HS-27A (cell line): ENCODE measurements around the gene LLCFC1.
"Not testable (repeated sequence)": the region's sequence is repeated elsewhere in the genome, so short reads cannot be mapped to it uniquely, and the experiment has no call there.

Experiments used
- DNase-seq: peaks from one replicate; pipeline ENCODE4 v3.0.0-alpha.2; 2012; ENCODE audit warnings: low read depth, missing footprints

LLCFC1 gene

DNA sequence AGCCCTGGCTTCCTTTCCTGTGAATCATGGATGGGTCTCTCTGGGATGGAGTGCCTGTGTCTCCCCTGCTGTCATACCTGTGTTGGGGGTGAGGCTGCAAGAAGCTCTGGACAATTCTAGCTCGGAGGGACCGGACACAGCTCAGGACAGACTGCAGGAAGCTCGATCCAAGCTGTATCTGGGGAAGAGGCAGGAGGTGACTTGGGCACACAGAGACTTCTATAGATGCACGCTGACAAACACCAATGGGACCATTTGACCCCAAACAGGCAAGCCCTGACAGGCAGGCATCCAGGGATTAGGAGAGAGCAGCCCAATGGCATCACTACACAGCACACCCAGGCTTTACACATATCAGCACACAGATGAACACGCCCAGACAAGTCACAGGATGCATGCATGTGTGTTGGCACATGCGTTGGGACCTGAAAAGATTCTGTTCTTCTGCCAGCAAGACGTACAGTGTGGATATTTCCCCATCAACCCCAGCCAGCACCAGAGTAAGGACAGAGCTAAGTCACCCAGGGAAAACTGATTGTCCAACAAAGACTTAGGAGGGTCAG is 4.5 kb downstream of the LLCFC1 start:
- DNase-seq: no peak

DNA sequence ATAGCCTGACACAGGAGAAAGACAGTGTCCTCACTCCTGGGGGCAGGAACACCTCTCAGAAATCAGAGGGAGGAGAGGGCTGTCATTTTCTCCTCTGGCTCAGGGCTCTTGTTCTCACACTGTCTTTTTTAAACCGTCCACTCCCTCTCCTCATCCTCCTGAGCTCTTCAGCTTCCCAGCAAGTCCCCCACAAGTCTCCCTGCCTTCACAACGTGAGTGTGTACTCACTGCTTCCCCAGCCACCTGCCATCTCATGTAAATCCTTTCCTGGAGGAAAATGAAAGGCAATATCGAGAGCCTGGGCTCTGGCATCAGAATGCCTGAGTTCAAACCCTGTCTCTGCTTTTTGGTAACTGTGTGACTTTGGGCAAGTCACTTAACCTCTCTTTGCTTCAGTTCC is 5.7 kb downstream of the LLCFC1 start:
- DNase-seq: no peak

DNA sequence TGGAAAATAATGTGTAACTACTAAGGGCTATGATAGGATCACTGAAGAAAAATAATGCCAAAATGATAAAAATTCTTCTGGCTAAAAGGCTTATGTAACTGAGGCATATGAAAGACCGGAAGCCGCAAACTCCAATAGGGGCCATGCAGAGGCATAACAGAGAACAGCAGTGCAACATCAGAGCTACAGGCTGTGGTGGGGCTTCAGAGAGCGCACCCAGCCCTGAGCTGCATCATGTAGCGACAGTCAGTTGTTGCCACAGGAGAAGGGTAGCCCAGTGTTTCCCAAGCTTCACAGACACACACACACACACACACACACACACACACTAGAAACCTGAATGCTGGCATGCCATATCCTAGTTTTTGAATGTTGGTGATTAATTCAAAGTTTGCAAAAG is 9.3 kb downstream of the LLCFC1 start:
- no peak for DNase-seq

DNA sequence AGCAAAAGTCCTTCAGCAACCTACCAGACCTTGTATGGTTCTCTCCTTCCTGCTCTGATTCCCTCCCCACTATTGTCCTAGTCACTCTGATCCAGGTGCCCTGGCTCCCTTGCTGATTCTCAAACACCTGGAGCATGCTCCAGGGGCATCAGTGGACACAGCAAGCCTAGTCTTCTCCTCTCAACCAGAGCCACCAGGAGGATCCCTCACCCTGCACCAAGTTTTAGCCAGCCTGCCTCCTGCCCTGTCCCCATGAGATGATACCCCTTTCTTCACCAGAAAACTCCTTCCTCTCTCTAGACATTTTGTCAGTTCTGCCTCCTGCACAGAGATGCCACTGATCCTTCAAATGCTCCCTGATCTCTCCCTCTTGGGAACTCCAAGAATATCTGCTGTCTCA is 11.0 kb downstream of the LLCFC1 start:
- DNase-seq: no peak

DNA sequence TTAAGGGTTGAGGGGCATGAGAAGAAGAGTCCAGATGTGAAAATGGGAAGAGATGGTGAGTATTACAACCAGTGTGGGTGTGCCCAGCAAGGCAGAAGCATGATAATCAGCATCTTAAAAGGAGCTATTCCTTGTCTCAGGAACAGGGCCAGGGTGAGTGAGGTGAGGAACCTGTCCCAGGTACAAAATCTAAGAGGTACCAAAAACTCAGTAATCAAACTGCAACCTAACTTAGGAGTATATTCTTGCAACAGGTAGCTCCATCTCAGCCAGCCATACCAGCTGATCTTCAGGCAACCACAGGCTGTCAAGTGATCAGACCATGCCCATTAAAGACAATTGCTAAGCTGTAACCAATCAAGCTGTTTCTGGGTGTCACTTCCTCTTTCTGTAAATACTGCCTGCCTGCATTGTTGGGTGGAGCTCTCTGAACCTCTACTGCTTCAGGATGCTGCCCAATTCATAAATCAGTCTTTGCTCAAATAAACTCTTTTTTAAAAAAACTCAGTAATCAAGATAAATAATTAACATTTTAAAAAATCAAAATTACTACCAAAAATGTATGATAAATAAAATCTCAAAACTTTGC is 15.5 kb downstream of the LLCFC1 start:
- DNase-seq: no peak

DNA sequence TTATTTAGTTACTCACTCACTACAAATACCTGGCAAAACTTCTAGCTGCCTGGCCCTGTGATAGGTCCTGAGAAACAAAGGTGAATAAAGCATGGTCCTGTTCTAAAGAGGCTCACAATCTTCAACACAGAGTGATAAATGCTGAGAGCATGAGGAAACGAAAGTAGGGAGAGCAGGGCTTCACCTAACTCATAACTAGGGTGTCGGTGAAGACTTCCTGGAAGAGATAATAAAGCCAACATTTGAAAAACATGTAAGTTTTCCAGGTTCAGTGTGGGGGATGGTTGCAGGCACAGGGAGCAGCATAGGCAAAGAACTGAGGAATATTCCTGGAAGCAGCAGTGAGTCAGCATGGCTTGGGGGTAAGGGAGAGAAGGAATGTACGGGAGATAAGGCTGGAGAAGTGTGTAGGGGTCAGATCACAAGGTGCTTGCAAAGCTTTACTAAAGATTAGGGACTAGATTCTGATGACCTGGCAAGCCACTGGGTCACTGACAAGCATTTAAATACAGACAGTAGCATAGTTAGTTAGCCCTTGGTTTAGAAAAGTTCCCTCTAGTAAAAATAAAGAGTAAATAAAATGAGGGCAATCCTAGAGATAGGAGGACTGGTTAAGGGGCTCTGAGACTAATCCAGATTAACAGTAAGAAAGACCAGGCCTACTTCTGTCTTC is 17.8 kb downstream of the LLCFC1 start:
- no peak for DNase-seq

DNA sequence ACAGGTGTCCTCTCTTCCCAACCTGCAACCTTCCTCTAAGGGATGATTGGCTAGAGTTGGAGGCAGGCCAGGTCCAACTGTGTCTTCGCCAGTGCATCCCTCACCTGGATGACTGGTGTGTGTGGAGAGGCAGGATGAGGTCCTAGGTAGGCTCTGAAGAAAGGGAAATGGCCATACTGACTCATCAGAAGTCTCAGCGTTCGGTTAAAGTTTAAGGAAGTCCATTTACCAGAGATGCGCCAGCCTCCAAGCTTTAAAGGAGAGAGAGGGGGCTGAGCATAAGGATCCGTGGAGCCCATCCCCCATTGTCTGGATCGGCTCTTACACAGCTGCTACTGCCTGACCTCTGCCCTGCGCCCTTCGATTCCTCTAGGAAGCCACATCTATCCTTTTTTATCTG is 18.4 kb downstream of the LLCFC1 start:
- no peak for DNase-seq

DNA sequence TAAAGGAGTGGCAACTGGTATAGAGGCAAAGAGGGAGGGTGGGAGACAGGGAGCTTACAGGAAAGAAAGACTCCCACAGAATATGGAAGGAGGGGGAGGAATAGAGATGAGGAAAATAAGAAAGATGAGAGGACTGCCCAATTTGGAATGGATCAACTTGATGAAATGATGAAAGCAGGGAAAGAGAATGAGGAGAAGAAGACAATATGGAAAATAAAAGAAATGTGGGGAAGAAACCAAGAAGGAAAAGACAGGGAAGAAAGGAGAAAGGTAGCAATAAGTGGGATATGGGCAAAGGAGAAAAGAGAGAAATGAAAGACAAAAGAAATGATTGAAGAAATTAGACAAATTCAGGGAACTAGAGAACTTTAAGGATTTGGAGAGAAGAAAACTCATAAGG is 19.9 kb downstream of the LLCFC1 start:
- DNase-seq: no peak

DNA sequence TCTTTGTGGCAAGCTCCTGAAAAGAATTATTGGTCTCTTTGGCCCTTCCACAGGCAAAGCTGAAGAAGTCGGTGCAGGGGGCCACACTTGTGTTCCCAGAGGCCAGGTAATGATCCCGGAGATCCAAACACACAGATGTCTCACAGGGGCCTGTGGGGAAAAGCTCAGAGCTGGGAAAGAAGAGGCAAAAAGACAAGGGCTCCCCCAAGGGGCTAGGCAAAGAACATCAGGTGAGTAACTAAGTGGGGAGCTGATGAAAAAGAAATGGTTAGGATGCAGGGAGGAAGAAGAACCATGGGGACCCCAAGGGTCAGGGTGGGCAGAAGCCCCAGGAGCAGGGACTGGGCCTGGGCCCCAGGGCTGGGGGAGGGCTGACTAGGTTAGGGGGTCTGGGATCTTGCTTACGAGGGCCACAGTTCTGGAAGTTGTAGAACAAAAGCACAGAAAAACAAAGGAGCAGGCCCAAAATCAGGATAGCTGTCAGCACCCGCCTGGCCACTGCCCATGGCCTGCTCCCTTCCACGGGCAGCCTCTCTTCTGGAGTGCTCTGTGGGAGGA is 21.8 kb downstream of the LLCFC1 start:
- DNase-seq: no peak

DNA sequence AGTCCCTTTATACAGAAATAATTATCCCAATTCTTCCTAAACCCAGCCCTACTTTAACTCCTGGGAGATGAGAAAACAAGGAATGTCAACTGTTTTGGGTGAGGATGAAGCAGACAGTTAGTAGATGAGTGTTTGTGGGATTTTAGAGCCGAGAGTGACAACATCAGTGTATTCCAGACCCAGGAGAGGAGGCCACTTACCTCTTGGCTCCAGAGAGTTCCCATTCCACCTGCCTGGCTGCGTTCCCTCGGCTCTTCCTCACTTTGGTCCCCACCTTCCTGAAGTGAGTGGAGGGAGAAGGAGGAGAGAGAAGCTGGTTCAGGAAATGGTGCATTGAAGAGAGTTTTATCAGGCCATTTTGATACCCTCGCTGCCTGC is 22.3 kb downstream of the LLCFC1 start:
- no peak for DNase-seq

DNA sequence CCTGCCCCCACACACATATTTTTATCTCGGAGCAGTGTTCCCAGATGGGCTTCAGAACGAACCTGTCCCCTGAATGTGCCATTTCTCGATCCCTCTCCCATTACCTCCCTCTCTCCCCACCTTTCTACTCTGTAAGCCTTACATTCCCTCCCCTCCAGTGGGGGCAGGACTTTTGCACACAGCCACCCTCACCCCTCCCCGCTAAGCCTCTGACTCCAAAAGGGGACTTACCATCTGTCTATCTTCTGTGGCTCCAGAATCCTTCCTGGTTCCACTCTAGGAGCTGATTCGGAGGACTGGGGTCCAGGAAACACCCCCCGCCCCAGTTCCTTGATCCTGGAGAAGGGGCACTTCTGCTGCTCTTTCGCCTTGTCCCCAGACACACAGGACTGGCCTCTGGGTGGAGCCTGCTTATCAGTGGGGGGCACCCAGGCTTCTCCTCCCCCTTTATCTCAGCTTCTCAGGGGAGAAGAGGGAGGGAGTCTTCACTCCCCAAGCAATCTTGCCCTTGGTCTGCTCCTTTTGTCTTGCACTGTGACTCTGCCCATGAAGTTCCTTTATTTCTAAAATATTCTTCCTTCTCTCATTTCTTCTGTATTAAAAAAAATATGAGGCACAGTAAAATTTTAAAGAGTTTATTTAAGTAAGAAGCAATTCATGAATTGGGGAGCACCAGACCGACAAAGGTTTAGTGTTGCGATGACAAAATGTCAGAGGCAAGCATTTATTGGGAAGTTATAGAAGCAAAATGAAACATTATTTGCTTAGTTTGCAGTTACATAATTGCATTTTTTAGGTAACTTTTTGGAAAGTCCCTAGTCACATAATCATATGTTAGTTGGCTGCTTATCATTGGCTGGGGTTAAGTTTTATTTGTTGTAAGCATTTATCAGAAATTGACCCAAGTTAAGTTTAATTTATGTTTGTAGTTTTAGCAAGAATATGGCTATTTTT is 23.0 kb downstream of the LLCFC1 start, which contains the start of gene KEL:
Gene KEL (minus strand): TSS at position 391 of the 954 bp plus-strand sequence. CDS start 157 bp downstream, at position 234.
- no peak for DNase-seq

DNA sequence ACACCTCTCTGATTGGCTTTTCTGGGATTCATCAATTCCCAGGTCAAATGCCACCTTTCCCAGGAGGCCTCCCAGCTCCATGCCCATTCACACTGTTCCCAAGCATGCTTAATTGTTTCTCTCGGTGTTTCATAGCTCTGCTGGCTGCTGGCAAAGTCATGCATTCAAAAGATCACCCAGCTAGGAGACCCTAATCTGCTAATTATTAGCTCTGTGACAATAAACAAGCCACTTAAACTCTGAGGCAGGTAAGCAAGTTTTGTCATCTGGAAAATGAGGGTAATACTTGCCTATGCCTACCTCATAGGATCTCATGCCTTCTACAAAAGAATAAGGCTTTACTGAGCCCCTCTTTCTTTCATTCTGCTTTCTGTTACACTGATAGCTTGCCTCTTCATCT is 23.7 kb downstream of the LLCFC1 start:
- DNase-seq: no peak

DNA sequence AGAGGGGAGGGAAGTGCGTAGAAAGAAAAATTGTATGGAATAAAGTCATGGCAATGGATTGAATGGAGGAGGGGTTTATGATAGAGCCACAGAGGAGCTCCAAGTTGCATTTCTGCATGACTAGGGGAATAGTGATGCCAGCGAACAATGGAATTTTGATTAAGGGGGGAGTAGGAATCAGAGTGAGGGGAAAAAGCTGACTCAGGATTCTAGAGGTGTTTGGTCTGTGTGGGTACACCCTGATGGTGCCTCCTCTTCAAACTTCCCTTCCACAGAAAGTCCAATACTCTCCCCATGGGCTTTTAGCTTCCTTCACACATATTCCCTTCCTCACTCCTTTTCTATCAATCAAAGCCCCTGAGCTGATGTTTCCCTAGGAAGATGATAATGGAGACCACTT is 24.7 kb downstream of the LLCFC1 start:
- no peak for DNase-seq

DNA sequence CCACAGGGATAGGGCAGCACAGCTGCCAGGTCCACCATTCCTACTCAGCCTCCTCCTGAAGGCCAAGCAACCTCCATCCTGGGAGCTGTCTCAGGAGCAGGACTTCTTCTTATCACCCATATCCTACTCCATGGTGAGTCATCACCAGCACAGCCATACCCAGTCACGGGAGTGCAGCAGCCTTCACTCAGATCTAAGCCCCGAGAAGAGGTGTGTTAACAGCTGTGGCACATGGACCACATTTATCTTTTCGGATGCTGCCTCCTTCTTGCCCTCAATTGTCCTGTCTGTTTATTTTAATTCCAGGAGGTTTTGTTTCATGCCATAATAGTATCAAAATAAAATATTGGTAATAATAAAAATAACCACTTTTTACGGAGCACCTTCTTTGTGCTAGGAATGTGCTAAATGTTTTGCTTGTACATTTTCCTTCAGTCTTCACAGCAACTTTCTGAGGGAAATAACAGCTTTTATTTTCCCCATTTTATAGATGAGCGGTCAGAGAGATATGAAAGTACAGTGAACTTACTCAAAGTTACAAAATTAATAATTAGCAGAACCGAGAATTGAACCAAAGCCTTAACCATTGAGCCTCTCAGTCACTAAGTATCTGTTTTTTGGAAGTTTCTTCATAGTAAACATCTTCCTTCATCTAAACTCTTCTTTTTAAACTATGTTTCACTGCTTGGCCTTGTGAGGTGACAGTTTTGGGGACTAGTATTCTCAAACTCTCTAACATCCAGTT is 25.4 kb downstream of the LLCFC1 start:
- no peak for DNase-seq

DNA sequence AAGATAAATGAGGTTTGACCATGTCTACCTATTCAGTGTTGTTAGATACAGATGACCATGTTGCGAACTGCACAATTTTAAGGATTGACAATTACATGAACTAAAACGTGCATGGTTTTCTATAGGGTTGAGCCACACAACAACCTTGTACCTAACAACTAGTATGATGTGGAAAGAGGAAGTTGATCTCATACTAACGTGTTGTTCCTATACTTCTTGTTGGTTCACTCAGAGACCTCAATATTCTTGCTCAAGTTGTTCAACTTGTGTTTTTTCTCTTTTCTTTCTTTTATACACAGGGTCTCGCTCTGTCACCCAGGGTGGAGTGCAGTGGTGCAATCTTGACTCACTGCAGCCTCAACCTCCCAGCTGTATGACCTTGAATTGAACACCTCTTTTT is 28.9 kb downstream of the LLCFC1 start:
- no peak for DNase-seq

DNA sequence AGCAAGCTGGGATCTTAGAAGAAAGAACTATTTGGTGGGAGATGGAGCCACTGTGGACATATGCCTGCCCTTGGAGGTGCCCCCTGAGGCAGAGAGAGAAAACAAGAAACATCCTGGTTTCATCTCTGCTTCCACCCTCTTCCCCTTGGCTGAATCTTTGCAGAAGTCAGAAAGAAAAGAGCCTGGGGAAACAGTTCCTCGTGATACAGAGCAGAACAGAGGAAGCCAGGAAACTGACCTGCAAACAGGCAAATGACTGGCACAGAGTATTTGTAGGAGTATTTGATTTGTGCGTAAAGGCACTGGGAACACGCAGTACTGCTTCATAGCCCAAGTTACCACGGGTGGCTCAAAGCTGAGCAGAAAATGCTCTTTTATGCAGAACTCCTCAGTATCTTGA is 29.9 kb downstream of the LLCFC1 start:
- no peak for DNase-seq

DNA sequence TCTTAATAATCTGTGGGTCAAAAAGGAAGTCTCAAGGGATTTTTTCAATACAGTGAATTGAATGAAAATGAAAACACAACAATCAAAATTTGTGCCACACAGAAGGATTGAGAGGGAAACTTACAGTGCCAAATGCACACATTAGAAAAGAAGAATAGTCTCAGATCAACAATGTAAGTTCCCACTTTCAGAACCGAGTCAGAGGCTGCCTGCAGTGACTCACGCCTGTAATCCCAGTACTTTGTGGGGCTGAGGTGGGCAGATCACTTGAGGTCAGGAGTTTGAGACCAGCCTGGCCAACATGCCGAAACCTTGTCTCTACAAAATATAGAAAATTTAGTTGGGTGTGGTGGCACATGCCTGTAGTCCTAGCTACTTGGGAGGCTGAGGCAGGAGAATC is 35.3 kb downstream of the LLCFC1 start:
- no peak for DNase-seq

DNA sequence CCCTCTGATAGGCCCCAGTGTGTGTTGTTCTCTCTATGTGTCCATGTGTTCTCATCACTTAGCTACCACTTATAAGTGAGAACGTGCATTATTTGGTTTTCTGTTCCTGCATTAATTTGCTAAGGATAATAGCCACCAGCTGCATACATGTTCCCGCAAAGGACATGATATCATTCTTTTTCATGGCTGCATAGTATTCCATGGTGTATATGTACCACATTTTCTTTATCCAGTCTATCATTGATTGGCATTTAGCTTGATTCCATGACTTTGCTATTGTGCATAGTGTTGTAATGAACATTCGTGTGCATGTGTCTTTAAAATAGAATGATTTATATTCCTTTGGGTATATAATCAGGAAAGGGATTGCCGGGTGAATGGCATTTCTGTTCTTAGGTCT is 39.1 kb downstream of the LLCFC1 start:
- not testable (repeated sequence) for DNase-seq

DNA sequence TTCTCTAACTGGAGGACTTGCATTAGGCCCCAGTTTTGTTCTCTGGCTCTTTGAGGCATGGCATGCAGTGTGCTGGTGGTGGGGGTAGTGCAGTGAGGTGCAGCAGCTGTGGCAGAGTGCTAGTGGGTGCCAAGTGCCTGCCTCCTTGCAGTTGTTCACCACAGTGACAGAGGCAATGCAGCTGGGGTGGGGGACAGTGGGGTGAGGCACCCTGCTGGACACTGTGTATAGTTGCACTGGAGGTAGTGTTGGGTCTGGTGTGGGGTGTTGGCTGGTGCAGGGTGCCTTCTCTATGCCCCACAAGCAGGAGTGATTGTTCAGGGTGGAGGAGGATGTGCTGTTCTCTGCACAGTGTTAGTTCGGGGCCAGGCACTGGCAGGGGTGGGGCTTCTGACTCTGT is 44.5 kb downstream of the LLCFC1 start:
- DNase-seq: no peak

DNA sequence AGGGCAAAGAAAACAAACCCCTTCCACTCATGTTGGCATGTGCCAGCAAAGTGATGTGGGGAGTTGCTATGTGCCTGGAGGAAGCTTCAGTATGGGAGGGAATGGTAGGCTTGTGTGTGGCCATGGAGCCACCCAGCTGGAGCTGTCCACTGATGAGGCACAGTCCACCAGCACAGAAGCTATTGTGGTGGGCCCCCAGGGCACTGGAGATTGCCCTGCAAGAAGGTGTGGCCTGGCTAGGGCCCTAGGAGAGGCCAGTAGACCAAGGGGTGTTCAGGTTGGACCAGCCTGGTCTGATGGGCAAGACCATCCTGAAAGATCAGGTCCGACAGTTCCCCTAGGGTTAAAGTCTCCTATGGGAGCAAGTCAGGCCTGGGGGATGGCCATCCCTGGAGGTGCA is 45.0 kb downstream of the LLCFC1 start:
- DNase-seq: no peak
